ENCODE data around the gene DSG2.
A peak's percentile ranks its signal among the peaks of the same experiment; 100 is the strongest.
"Not testable (repeated sequence)": the region's sequence is repeated elsewhere in the genome, so short reads cannot be mapped to it uniquely, and the experiment has no call there.

Gene DSG2

GRCh38 chr18:31503011-31503410 lies 5.0 kb downstream of the DSG2 start:
- no peak for DNase-seq

- no peak for DNase-seq
Observed at GRCh38 chr18:31504455-31505147, 6.6 kb downstream of the DSG2 start.

GRCh38 chr18:31505156-31505555 lies 7.2 kb downstream of the DSG2 start:
- DNase-seq = no peak

GRCh38 chr18:31506024-31506742 lies 8.2 kb downstream of the DSG2 start:
- DNase-seq = peak; percentile 22

- not testable (repeated sequence) for DNase-seq
Observed at GRCh38 chr18:31507124-31507523, 9.1 kb downstream of the DSG2 start.

GRCh38 chr18:31508781-31509180 lies 10.8 kb downstream of the DSG2 start:
- DNase-seq = no peak

- DNase-seq = no peak
Observed at GRCh38 chr18:31509571-31509970, 11.6 kb downstream of the DSG2 start.

GRCh38 chr18:31510319-31510718 lies 12.3 kb downstream of the DSG2 start:
- DNase-seq = no peak

- no peak for DNase-seq
Observed at GRCh38 chr18:31511098-31511497, 13.1 kb downstream of the DSG2 start.

- DNase-seq = peak; percentile 69
Observed at GRCh38 chr18:31512203-31512764, 14.3 kb downstream of the DSG2 start.

GRCh38 chr18:31513189-31513935 lies 15.4 kb downstream of the DSG2 start:
- DNase-seq = peak; percentile 68

GRCh38 chr18:31516437-31516836 lies 18.5 kb downstream of the DSG2 start:
- no peak for DNase-seq

- no peak for DNase-seq
Observed at GRCh38 chr18:31526374-31526773, 28.4 kb downstream of the DSG2 start.

- DNase-seq = no peak
Observed at GRCh38 chr18:31533236-31533635, 35.3 kb downstream of the DSG2 start.

GRCh38 chr18:31538837-31539236 lies 40.9 kb downstream of the DSG2 start:
- DNase-seq = no peak

- DNase-seq = peak; percentile 23
Observed at GRCh38 chr18:31546476-31546875, 48.5 kb downstream of the DSG2 start.

- DNase-seq = no peak
Observed at GRCh38 chr18:31548853-31549252, 50.9 kb downstream of the DSG2 start.

GRCh38 chr18:31549416-31549815 lies 51.4 kb downstream of the DSG2 start:
- no peak for DNase-seq

- DNase-seq = no peak
Observed at GRCh38 chr18:31551883-31552282, 53.9 kb downstream of the DSG2 start.

GRCh38 chr18:31553800-31554199 lies 55.8 kb downstream of the DSG2 start:
- no peak for DNase-seq

- DNase-seq = no peak
Observed at GRCh38 chr18:31554776-31555175, 56.8 kb downstream of the DSG2 start.

GRCh38 chr18:31555971-31556747 lies 58.2 kb downstream of the DSG2 start:
- peak; percentile 61 for DNase-seq

- DNase-seq = no peak
Observed at GRCh38 chr18:31557446-31557845, 59.5 kb downstream of the DSG2 start.
